ENCODE measurements around the gene ILK. TPM values are rescaled to one million over a fixed set of nuclear protein-coding genes. Genes with fewer than 3 reads are reported as not detected.

Gene ILK
- total RNA-seq, 2 donors from 2014 or later: 91.8 to 142 TPM

GRCh38 chr11:6653097-6653496 lies 49.5 kb downstream of the ILK start:
- no peaks in the 10 kb centered on the region for H3K9me3 Mint-ChIP-seq
- H3K36me3 Mint-ChIP-seq: no peaks in the 10 kb centered on the region
- H3K27ac Mint-ChIP-seq: no peak overlapping the region
- H3K27me3 Mint-ChIP-seq: peaks cover 12 to 14% of the 10 kb centered on the region in 2 donors
- ATAC-seq (no peak), DNase-seq (ENCODE audit: low spot score) (no peak)
- H3K4me3 Mint-ChIP-seq: no peak overlapping the region
- peaks cover 6 to 10% of the 10 kb centered on the region in 2 donors for H3K4me1 Mint-ChIP-seq (ENCODE audit: low read depth in 2 of 2)

DNA sequence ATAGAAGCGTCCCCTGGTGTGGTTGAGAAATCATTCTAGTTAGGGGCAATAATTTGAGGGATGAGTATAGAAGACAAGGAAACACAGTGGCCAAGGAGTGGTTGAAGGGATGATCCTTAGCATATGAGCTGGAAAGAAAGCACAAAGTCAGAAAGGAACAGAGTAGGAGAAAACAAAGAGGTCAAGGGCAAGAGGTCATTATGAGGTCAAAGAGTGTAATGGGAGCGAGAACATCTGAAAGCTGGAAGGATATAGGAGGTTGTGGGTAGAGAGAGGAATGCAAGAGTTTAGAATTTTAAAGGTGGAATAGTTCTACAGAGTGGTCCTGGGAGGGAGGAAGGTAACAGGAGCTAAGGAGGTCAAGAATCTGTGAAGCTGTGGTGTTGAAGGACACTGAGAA lies 50.1 kb downstream of the ILK start:
- Mint-ChIP-seq H3K4me3 (no peak overlapping the region), H3K4me1 (ENCODE audit: low read depth in 2 of 2) (peaks cover 6 to 10% of the 10 kb centered on the region in 2 donors), H3K36me3 (no peaks in the 10 kb centered on the region), H3K27me3 (peaks cover 12 to 14% of the 10 kb centered on the region in 2 donors), H3K27ac (no peak overlapping the region), H3K9me3 (no peaks in the 10 kb centered on the region)
- DNase-seq (ENCODE audit: low spot score) (no peak), ATAC-seq (no peak)

GRCh38 chr11:6654281-6655019 lies 50.9 kb downstream of the ILK start:
- no peak for DNase-seq (ENCODE audit: low spot score)
- no peak overlapping the region for H3K27ac Mint-ChIP-seq

DNA sequence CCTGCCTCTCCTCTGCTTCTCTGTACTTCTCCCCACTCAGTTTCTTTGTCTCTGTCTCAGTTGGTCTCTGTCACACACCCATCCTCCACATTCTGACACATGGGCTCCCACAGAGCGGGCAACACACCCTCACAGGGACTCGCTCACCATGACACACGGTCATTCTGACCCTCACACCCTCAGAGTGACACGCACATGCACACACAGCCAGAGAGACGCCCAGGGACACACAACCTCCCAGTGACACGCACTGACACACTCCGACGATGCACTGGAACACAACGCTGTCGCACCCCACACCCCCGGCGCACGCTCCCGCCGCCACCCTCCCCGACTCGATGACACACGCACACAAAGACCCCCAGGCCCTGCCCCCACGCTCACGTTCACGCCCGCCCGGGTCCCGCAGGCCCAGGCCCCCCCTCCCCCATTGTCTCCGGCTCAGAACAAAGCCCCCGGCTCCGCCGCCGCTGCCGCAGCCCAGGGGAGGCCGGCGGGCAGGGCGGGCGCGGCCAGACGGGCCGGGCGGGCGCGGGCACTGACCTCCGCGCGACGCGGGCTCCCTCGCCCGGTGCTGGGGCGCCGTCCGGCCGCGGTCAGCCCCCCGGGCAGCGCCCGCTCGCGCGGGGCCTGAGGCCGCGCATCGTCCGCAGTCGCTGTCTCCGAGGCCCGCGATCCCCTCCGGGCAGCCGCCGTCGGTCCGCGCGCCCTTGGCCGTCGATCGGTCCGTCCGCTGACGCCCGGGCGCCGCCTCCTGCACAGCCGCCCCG lies 51.6 kb downstream of the ILK start:
- H3K36me3 Mint-ChIP-seq: no peaks in the 10 kb centered on the region
- peaks cover 12 to 14% of the 10 kb centered on the region in 2 donors for H3K27me3 Mint-ChIP-seq
- DNase-seq (ENCODE audit: low spot score) (no peak), ATAC-seq (peak; percentile 58 to 61)
- H3K9me3 Mint-ChIP-seq: no peaks in the 10 kb centered on the region
- peaks cover 6 to 10% of the 10 kb centered on the region in 2 donors for H3K4me1 Mint-ChIP-seq (ENCODE audit: low read depth in 2 of 2)
- no peak overlapping the region for H3K27ac Mint-ChIP-seq
- no peak overlapping the region for H3K4me3 Mint-ChIP-seq

More at GRCh38 chr11:6654281-6655019, 50.9 kb downstream of the ILK start:
- Mint-ChIP-seq H3K27me3 (peaks cover 12 to 14% of the 10 kb centered on the region in 2 donors), H3K36me3 (no peaks in the 10 kb centered on the region), H3K4me1 (ENCODE audit: low read depth in 2 of 2) (peaks cover 6 to 10% of the 10 kb centered on the region in 2 donors), H3K9me3 (no peaks in the 10 kb centered on the region), H3K4me3 (no peak overlapping the region)
- ATAC-seq: peak in 1 of 2 donors; percentile 9

- Mint-ChIP-seq H3K4me3 (peak within 1 kb of the TSS; percentile 77), H3K27ac (no peak within 1 kb of the TSS), H3K4me1 (ENCODE audit: low read depth in 2 of 2) (peaks cover 6 to 10% of the 10 kb centered on the region in 2 donors), H3K36me3 (no peaks in the 10 kb centered on the region), H3K27me3 (peaks cover 12 to 14% of the 10 kb centered on the region in 2 donors), H3K9me3 (no peaks in the 10 kb centered on the region)
- peak; percentile 6 to 52 for ATAC-seq
- no peak for DNase-seq (ENCODE audit: low spot score)
Measured at GRCh38 chr11:6655790-6656583, 52.4 kb downstream of the ILK start, which contains the start of gene DCHS1. Gene DCHS1 (minus strand): TSS chr11:6655809. CDS start chr11:6641613, 14,196 bp downstream.

- DNase-seq (ENCODE audit: low spot score): no peak
- Mint-ChIP-seq H3K27me3 (peaks cover 12 to 14% of the 10 kb centered on the region in 2 donors), H3K36me3 (no peaks in the 10 kb centered on the region), H3K9me3 (no peaks in the 10 kb centered on the region), H3K4me3 (peak overlapping the region; percentile 77), H3K27ac (no peak overlapping the region), H3K4me1 (ENCODE audit: low read depth in 2 of 2) (peaks cover 6 to 10% of the 10 kb centered on the region in 2 donors)
- no peak for ATAC-seq
Measured at GRCh38 chr11:6656584-6656915, 53.0 kb downstream of the ILK start.

GRCh38 chr11:6656936-6657335 lies 53.4 kb downstream of the ILK start:
- H3K9me3 Mint-ChIP-seq: no peaks in the 10 kb centered on the region
- no peak overlapping the region for H3K27ac Mint-ChIP-seq
- no peaks in the 10 kb centered on the region for H3K36me3 Mint-ChIP-seq
- DNase-seq (ENCODE audit: low spot score) (no peak), ATAC-seq (no peak)
- H3K4me1 Mint-ChIP-seq (ENCODE audit: low read depth in 2 of 2): peaks cover 6 to 10% of the 10 kb centered on the region in 2 donors
- H3K27me3 Mint-ChIP-seq: peaks cover 12 to 14% of the 10 kb centered on the region in 2 donors
- H3K4me3 Mint-ChIP-seq: peak overlapping the region; percentile 77

DNA sequence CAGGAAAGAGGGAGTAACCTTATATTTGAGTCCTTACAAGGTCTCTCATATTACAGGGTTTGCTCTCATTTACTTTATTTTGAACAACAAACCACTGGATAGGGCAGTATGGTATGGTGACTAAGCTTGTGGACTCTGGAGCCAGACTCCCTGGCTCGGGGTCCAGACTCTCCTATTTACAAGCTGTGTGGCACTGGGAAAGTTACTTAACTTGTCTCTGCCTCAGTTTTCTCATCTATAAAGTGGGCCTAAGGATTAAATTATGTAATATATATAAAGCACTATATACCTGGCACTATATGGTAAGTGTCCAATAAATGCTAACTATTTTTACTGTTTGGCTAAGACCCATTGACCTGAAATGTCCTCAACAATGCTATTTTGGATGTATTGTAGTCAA lies 53.8 kb downstream of the ILK start:
- H3K4me3 Mint-ChIP-seq: peak overlapping the region; percentile 77

GRCh38 chr11:6658647-6659046 lies 55.1 kb downstream of the ILK start:
- Mint-ChIP-seq H3K4me3 (no peak overlapping the region), H3K36me3 (no peaks in the 10 kb centered on the region), H3K27ac (no peak overlapping the region), H3K4me1 (ENCODE audit: low read depth in 2 of 2) (peaks cover 9 to 10% of the 10 kb centered on the region in 2 donors), H3K9me3 (no peaks in the 10 kb centered on the region), H3K27me3 (peaks cover 12 to 14% of the 10 kb centered on the region in 2 donors)
- ATAC-seq (no peak), DNase-seq (ENCODE audit: low spot score) (no peak)

More for the DNA sequence above, 53.8 kb downstream of the ILK start:
- Mint-ChIP-seq H3K27me3 (peaks cover 12 to 14% of the 10 kb centered on the region in 2 donors), H3K27ac (no peak overlapping the region), H3K36me3 (no peaks in the 10 kb centered on the region), H3K4me1 (ENCODE audit: low read depth in 2 of 2) (peaks cover 6 to 10% of the 10 kb centered on the region in 2 donors), H3K9me3 (no peaks in the 10 kb centered on the region)
- ATAC-seq (no peak), DNase-seq (ENCODE audit: low spot score) (no peak)

Other genes with a start within 250 kb of the ILK start
- 10 to 100 TPM; 26.4 to 29.1 TPM for gene SMPD1, start 213.3 kb upstream of the ILK start, total RNA-seq
- 10 to 100 TPM; 25.5 to 27.5 TPM for gene APBB1, start 184.7 kb upstream of the ILK start, total RNA-seq
- under 1 TPM; 0.76 to 0.92 TPM for gene HPX, start 162.8 kb upstream of the ILK start, total RNA-seq
- gene TRIM3, start 129.8 kb upstream of the ILK start, total RNA-seq: 1 to 10 TPM; 6.1 to 7.7 TPM
- gene ARFIP2, start 122.4 kb upstream of the ILK start, total RNA-seq: 10 to 100 TPM; 50.8 to 71.7 TPM
- gene TIMM10B, start 122.3 kb upstream of the ILK start, total RNA-seq: 10 to 100 TPM; 44.1 to 57.4 TPM
- gene DNHD1, start 106.5 kb upstream of the ILK start, total RNA-seq: 10 to 100 TPM; 22.4 to 53.6 TPM
- gene RRP8, start 158 bp upstream of the ILK start, total RNA-seq: 10 to 100 TPM; 33.8 to 42.0 TPM
- gene TAF10, start 8.4 kb downstream of the ILK start, total RNA-seq: 100 to 1,000 TPM; 118 to 152 TPM
- gene TPP1, start 15.6 kb downstream of the ILK start, total RNA-seq: 10 to 100 TPM; 48.6 to 92.4 TPM
- gene DCHS1, start 52.0 kb downstream of the ILK start, total RNA-seq: 1 to 10 TPM in 1 of 2 donors, under 1 TPM in 1; 0.73 to 1.6 TPM
- gene MRPL17, start 79.6 kb downstream of the ILK start, total RNA-seq: 10 to 100 TPM; 69.1 to 70.1 TPM
- under 1 TPM in 1 of 2 donors, not detected in 1; 0.20 TPM for gene OR2AG2, start 168.2 kb downstream of the ILK start, total RNA-seq
- gene OR2AG1, start 179.2 kb downstream of the ILK start, total RNA-seq: not detected
- gene OR6A2, start 195.9 kb downstream of the ILK start, total RNA-seq: under 1 TPM in 1 of 2 donors, not detected in 1; 0.20 TPM
- gene OR10A5, start 241.9 kb downstream of the ILK start, total RNA-seq: not detected